ENCODE data around the gene FOXD3. TPM values are rescaled to one million over a fixed set of nuclear protein-coding genes. Genes with fewer than 3 reads are reported as not detected.
A peak's percentile ranks its signal among the peaks of the same experiment; 100 is the strongest.

Gene FOXD3
- total and polyA plus RNA-seq, 2 experiments from 2014 or later, result not detected

DNA sequence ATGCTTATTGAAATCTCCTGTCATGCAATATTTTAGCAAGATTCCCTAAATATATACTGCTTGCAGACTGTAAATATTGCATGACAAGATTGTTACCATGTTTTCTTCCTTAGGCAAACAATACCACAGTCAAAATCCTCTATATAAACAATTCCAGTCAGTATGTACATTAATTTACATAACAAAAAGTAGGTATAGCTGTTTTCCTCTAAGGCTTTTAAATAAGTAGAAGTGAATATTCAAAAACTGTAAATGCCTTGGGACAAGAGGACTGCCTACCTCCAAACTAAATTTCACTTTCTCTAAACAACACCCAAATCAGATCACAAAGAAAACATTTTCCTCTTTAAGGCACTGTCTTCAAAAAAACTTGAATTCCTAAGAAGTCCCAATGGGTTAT, 17.3 kb upstream of the FOXD3 start:
- no peaks in the 10 kb centered on the region for H3K9me3 ChIP-seq (ENCODE audit: low read depth)
- H3K27me3 ChIP-seq, result peaks cover 8% of the 10 kb centered on the region
- H3K36me3 ChIP-seq, result no peaks in the 10 kb centered on the region
- no peak overlapping the region for H3K4me3 ChIP-seq
- H3K27ac ChIP-seq, result no peak overlapping the region
- no peaks in the 10 kb centered on the region for H3K4me1 ChIP-seq (ENCODE audit: low read depth)
- TF ChIP-seq, protein P1, sequence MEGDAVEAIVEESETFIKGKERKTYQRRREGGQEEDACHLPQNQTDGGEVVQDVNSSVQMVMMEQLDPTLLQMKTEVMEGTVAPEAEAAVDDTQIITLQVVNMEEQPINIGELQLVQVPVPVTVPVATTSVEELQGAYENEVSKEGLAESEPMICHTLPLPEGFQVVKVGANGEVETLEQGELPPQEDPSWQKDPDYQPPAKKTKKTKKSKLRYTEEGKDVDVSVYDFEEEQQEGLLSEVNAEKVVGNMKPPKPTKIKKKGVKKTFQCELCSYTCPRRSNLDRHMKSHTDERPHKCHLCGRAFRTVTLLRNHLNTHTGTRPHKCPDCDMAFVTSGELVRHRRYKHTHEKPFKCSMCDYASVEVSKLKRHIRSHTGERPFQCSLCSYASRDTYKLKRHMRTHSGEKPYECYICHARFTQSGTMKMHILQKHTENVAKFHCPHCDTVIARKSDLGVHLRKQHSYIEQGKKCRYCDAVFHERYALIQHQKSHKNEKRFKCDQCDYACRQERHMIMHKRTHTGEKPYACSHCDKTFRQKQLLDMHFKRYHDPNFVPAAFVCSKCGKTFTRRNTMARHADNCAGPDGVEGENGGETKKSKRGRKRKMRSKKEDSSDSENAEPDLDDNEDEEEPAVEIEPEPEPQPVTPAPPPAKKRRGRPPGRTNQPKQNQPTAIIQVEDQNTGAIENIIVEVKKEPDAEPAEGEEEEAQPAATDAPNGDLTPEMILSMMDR (IDR thresholded peaks at IDR 0.05; ENCODE audit: low read depth, low read length), result no peak
- no peak for DNase-seq (ENCODE audit: low read depth in 1 of 2, low spot score in 1 of 2)

DNA sequence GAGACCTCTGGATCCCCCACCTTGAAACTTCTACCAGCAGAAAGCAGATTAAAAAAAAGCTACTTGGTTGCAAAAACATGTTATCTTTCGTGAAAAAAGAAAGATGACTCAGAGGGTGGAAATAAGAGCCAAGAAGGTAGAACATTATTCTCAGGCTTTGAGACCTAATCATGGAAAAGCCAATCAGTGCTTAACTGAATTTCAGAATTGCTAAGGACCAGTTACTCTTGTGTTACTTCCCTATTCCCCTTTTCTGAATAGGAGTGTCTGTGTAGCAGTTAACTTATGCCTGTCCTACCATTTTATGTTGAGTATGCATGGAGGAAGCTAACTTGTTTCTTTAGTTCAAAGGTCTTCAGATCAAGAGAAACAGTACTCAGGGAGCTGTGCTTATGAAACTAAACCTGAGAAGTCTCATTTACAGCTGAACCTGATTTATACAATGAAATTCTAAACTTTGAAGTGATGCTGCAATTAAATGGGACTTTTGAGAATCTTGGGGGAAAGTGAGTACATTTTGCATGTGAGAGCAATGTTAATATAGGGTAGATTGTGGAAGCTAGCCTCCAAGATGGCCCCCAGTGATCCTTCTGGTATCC, 15.1 kb upstream of the FOXD3 start:
- no peak overlapping the region for H3K27ac ChIP-seq
- H3K9me3 ChIP-seq (ENCODE audit: low read depth), result no peaks in the 10 kb centered on the region
- DNase-seq (ENCODE audit: low read depth in 1 of 2, low spot score in 1 of 2), result no peak
- TF ChIP-seq, protein P1 (IDR thresholded peaks at IDR 0.05; ENCODE audit: low read depth, low read length), result no peak
- H3K4me1 ChIP-seq (ENCODE audit: low read depth), result no peaks in the 10 kb centered on the region
- no peak overlapping the region for H3K4me3 ChIP-seq
- peaks cover 8% of the 10 kb centered on the region for H3K27me3 ChIP-seq
- H3K36me3 ChIP-seq, result no peaks in the 10 kb centered on the region

DNA sequence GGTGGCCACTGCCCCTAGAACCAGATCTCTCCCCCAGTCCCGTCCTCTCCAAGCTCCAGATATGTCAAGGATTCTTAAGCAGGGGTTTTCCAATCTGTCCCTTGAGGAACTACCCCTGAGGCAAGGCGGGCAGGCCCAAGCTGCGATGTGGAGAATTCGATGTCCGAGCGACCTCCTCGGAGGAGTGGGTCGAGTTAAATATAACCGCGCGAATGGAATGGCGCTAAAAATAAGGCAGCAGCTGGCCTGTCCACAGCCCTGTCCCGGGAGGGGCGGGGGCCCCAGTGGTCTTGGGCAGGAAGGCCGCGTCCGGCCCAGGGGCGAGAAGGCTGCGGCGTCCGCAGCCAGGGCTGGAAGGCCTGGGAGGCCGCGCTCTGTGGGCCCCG, 5.8 kb upstream of the FOXD3 start:
- no peaks in the 10 kb centered on the region for H3K9me3 ChIP-seq (ENCODE audit: low read depth)
- H3K27me3 ChIP-seq, result peaks cover 87% of the 10 kb centered on the region
- no peak for DNase-seq (ENCODE audit: low read depth in 1 of 2, low spot score in 1 of 2)
- no peak overlapping the region for H3K4me3 ChIP-seq
- no peak overlapping the region for H3K27ac ChIP-seq
- H3K36me3 ChIP-seq, result no peaks in the 10 kb centered on the region
- H3K4me1 ChIP-seq (ENCODE audit: low read depth), result no peaks in the 10 kb centered on the region
- TF ChIP-seq, protein P1 (IDR thresholded peaks at IDR 0.05; ENCODE audit: low read depth, low read length), result no peak

DNA sequence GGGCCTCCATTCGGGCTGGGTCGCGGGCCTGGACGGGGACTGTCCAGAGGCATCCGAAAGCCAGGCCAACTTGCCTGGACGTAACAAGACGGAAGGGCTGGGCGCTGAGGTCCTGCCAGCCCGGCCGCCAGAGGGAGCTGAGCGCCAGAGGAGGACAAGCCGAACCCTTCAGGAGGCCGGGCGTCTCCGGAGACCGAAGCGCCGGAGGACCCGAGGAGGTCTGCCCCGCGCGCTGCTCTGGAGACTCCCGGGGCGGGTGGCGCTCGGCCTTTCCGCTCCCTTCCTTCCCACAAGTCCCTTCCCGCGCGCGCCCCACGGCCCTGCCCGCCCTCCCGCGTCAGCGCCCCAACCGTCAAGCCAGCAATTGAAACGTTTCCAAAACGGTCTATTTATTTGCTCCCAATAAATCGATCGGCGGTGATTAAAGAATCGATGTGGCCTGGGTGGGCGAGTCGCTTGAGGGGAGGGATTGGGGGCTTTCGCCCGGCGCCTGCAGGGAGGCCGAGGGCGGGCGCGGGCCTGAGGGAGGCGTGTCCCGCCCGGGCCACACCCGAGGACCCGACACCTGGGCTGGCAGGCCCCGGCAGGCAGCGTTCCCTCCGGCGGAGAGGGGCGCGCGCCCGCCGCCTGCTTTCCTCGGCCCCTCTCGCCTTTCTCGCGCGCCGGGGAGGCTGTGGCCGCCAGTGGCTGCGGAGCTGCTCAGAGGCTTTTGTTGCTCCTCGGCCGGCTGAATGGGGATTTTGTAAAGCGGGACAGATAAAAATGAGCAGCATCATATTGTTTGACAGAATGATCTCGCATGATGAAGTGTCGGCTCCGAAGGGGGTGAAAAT, 5.2 kb upstream of the FOXD3 start:
- H3K36me3 ChIP-seq, result no peaks in the 10 kb centered on the region
- no peak overlapping the region for H3K27ac ChIP-seq
- peaks cover 93% of the 10 kb centered on the region for H3K27me3 ChIP-seq
- peak; percentile 64 to 72 for DNase-seq (ENCODE audit: low read depth in 1 of 2, low spot score in 1 of 2)
- TF ChIP-seq, protein P1 (IDR thresholded peaks at IDR 0.05; ENCODE audit: low read depth, low read length), result peak; percentile 56
- H3K9me3 ChIP-seq (ENCODE audit: low read depth), result no peaks in the 10 kb centered on the region
- H3K4me1 ChIP-seq (ENCODE audit: low read depth), result no peaks in the 10 kb centered on the region
- H3K4me3 ChIP-seq, result peak overlapping the region; percentile 27

DNA sequence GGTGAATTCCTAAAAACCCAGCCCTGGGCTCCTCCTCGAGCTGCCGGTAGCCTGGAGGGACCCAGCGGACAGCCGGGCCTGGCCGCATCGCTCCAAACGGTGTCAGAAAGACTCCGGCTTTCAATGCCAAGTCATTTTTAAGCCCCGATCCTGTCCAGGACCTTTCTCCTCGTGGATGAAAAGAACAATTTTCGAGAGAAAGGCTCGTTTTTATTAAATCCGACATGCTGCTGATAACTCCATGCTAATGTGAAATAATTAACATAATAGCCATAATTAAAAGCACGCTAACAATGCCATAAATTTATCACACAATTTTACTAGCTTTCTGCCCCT, 4.6 kb upstream of the FOXD3 start:
- Histone ChIP-seq H3K36me3 (no peaks in the 10 kb centered on the region), H3K27me3 (peaks cover 99% of the 10 kb centered on the region), H3K27ac (no peak overlapping the region), H3K9me3 (ENCODE audit: low read depth) (no peaks in the 10 kb centered on the region), H3K4me1 (ENCODE audit: low read depth) (no peaks in the 10 kb centered on the region), H3K4me3 (peak overlapping the region; percentile 27)
- no peak for DNase-seq (ENCODE audit: low read depth in 1 of 2, low spot score in 1 of 2)
- TF ChIP-seq, protein P1 (IDR thresholded peaks at IDR 0.05; ENCODE audit: low read depth, low read length), result no peak
